OCI-LY7 (cell line): Measurements from ENCODE around the gene MSRB1. TPM values are rescaled to one million over a fixed set of nuclear protein-coding genes. Genes with fewer than 3 reads are reported as not detected.

Source experiments
- BruUV-seq: library from RNA; stranded (reverse); fragments of 400-500 nt; replicated peaks from 2 replicates; lab custom pipeline; 2021; lab: Mats Ljungman, UMichigan
- CTCF ChIA-PET: fragments of 300-600 bp; sonication (Branson Sonifier 250); formaldehyde crosslinking; loops from one replicate; lab custom pipeline; 2022; ENCODE audit warnings: antibody characterized with exemption; ENCODE audit not compliant: unreplicated experiment; lab: Charles Lee
- POLR2A ChIA-PET: fragments of 300-600 bp; sonication (Branson Sonifier 250); formaldehyde crosslinking; loops from one replicate; lab custom pipeline; 2022; ENCODE audit warnings: antibody characterized with exemption; lab: Charles Lee
- DNase-seq: peaks from one replicate; pipeline ENCODE4 v3.0.0-alpha.2; 2015; ENCODE audit warnings: low spot score
- H2AFZ ChIP-seq: fragments of 200-600 bp; sonication (generic), shearing (Covaris generic); 2 replicates; pipeline ENCODE4 v1.6.1; 2014; ENCODE audit warnings: mild to moderate bottlenecking, antibody characterized with exemption, low read length, moderate library complexity
- H3K27ac ChIP-seq: fragments of 200-600 bp; sonication (generic); 2 replicates; pipeline ENCODE4 v1.5.1; 2014; ENCODE audit warnings: mixed run types, low read depth, mild to moderate bottlenecking, moderate library complexity, low read length, inconsistent platforms; ENCODE audit not compliant: poor library complexity, severe bottlenecking
- H3K36me3 ChIP-seq: fragments of 200-600 bp; sonication (generic); 2 replicates; pipeline ENCODE4 v1.6.1; 2014; ENCODE audit warnings: mild to moderate bottlenecking, antibody characterized with exemption, low read length, moderate library complexity, mixed read lengths; ENCODE audit not compliant: insufficient read depth
- H3K4me1 ChIP-seq: fragments of 200-600 bp; sonication (generic); 2 replicates; pipeline ENCODE4 v1.5.1; 2014; ENCODE audit warnings: mild to moderate bottlenecking, low read length; ENCODE audit not compliant: insufficient read depth, poor library complexity, severe bottlenecking
- H3K4me2 ChIP-seq: fragments of 200-600 bp; sonication (generic); 2 replicates; pipeline ENCODE4 v1.6.1; 2014; ENCODE audit warnings: mild to moderate bottlenecking, low read length
- H3K4me3 ChIP-seq: fragments of 200-600 bp; sonication (generic); 2 replicates; pipeline ENCODE4 v1.5.1; 2014; ENCODE audit warnings: mild to moderate bottlenecking, low read depth, low read length; ENCODE audit not compliant: poor library complexity, severe bottlenecking
- H3K79me2 ChIP-seq: fragments of 200-600 bp; sonication (generic); 2 replicates; pipeline ENCODE4 v1.6.1; 2016; ENCODE audit warnings: low read depth, mild to moderate bottlenecking, low read length, moderate library complexity, mixed read lengths; ENCODE audit not compliant: insufficient read depth
- H3K9me2 ChIP-seq: fragments of 200-600 bp; sonication (generic); 2 replicates; pipeline ENCODE4 v1.6.1; 2016; ENCODE audit warnings: mild to moderate bottlenecking, low read length, mixed read lengths; ENCODE audit not compliant: insufficient read depth
- H3K9me3 ChIP-seq: fragments of 200-600 bp; sonication (generic); 2 replicates; pipeline ENCODE4 v1.6.1; 2014; ENCODE audit warnings: mild to moderate bottlenecking, mixed run types, low read length, mixed read lengths
- H4K20me1 ChIP-seq: fragments of 200-600 bp; sonication (generic); 2 replicates; pipeline ENCODE4 v1.6.1; 2014; ENCODE audit warnings: mild to moderate bottlenecking, antibody characterized with exemption, low read length, moderate library complexity, mixed read lengths; ENCODE audit not compliant: insufficient read depth
- CTCF ChIP-seq: fragments of 200-600 bp; sonication (generic); conservative IDR thresholded peaks from 2 replicates; pipeline ENCODE4 v1.5.1; 2014; ENCODE audit warnings: mild to moderate bottlenecking, antibody characterized with exemption, low read length, moderate library complexity, mixed read lengths
- EZH2phosphoT487 ChIP-seq: fragments of 200-600 bp; sonication (generic); IDR thresholded peaks from 2 replicates; pipeline ENCODE4 v1.6.1; 2018; ENCODE audit warnings: low read depth, borderline replicate concordance, mild to moderate bottlenecking, mixed run types, antibody characterized with exemption, low read length, moderate library complexity, mixed read lengths
- intact Hi-C: fragments of 100-400 bp; cut with micrococcal nuclease; formaldehyde crosslinking; loops from one replicate; pipeline ENCODE4 v1.10.0; 2022; ENCODE audit not compliant: unreplicated experiment
- total RNA-seq, 2 experiments: library from RNA; depleted of rRNA in 1 of 2; stranded (reverse); fragments of >200 nt in 1 of 2; shearing (Covaris generic) in 1 of 2; gene quantifications; 2 replicates each; pipeline ENCODE4 v1.2.3, GENCODE V29; 2014 to 2022

The MSRB1 gene
- total RNA-seq, 2 experiments from 2014 or later: 9.0 to 17.6 TPM

DNA sequence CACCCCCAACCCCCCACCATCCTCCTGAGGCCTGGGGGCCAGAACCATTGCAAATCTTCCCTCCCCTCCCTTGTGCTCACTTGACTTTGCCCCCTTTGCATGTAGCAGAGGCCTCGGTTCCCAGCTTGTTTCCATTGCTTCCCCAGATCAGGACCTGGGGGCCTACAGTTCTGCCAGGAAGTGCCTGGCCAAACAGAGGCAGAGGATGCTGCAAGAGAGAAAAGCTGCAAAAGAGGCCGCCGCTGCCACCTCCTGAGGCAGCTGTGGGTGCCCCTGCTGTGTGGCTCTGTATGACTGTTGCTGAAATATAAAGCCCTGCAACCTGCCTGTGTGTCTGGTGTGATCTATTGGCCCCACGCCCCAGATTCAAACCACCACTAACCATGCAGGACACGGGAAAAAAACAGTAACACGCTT lies 18.7 kb upstream of the MSRB1 start:
- H3K27ac ChIP-seq: peak overlapping the region; percentile 80
- intact Hi-C loops: no loop called here
- H3K9me3 ChIP-seq: no peaks in the 10 kb centered on the region
- H3K4me2 ChIP-seq: peak overlapping the region; percentile 96
- BruUV-seq: no TSS peak
- no peaks in the 10 kb centered on the region for H3K9me2 ChIP-seq
- peaks cover 57% of the 10 kb centered on the region for H3K36me3 ChIP-seq
- H3K4me3 ChIP-seq: peak overlapping the region; percentile 82
- POLR2A ChIA-PET: no interaction called here
- H4K20me1 ChIP-seq: peaks cover 14% of the 10 kb centered on the region
- CTCF ChIA-PET: no interaction called here
- peak; percentile 59 for DNase-seq
- H3K79me2 ChIP-seq: peaks cover 60% of the 10 kb centered on the region
- H3K4me1 ChIP-seq: peaks cover 37% of the 10 kb centered on the region
- no peak for TF ChIP-seq EZH2phosphoT487
- no peak for TF ChIP-seq CTCF
- no peak overlapping the region for H2AFZ ChIP-seq

GRCh38 chr16:1960665-1961630 lies 17.9 kb upstream of the MSRB1 start:
- peaks cover 52% of the 10 kb centered on the region for H3K36me3 ChIP-seq
- intact Hi-C loops: no loop called here
- POLR2A ChIA-PET: interaction anchor here (0.5 to 0.8 kb wide), 3 partner anchors 10 to 540 kb away, joined by 3 to 4 read pairs (median 3); no protein-coding TSS in a partner anchor

More at GRCh38 chr16:1960665-1961630, 17.9 kb upstream of the MSRB1 start:
- no peaks in the 10 kb centered on the region for H3K9me3 ChIP-seq
- DNase-seq: peak; percentile 69
- CTCF ChIA-PET: no interaction called here
- TSS peak; percentile 65 for BruUV-seq
- no peak for TF ChIP-seq EZH2phosphoT487
- TF ChIP-seq CTCF: peak; percentile 27; the same call in 1 of the 2 replicates
- peak overlapping the region; percentile 96 for H3K4me2 ChIP-seq
- H4K20me1 ChIP-seq: peaks cover 14% of the 10 kb centered on the region
- H3K9me2 ChIP-seq: no peaks in the 10 kb centered on the region
- H3K79me2 ChIP-seq: peaks cover 53% of the 10 kb centered on the region
- peaks cover 33% of the 10 kb centered on the region for H3K4me1 ChIP-seq
- H2AFZ ChIP-seq: no peak overlapping the region
- H3K4me3 ChIP-seq: peak overlapping the region; percentile 82
- peak overlapping the region; percentile 80 for H3K27ac ChIP-seq
